IMR-90 (cell line): ENCODE results near the gene R3HDML. TPM values are rescaled to one million over a fixed set of nuclear protein-coding genes. Genes with fewer than 3 reads are reported as not detected.

Experiments
- CEBPB ChIP-seq: IDR thresholded peaks from 2 replicates; pipeline ENCODE4 v1.6.1; 2012; ENCODE audit warnings: low read depth, low read length, improper control_type of control experiment
- ELK1 ChIP-seq: fragments of 150-350 bp; IDR thresholded peaks from 2 replicates; pipeline ENCODE4 v1.6.1; 2016; ENCODE audit warnings: low read depth, mild to moderate bottlenecking, low read length, moderate library complexity, borderline replicate concordance
- NFE2L2 ChIP-seq: fragments of 150-350 bp; IDR thresholded peaks from 2 replicates; pipeline ENCODE4 v1.6.1; 2016; ENCODE audit warnings: low read depth, mild to moderate bottlenecking, low read length
- polyA plus RNA-seq, 3 experiments: library from polyadenylated mRNA; depleted of rRNA; stranded (reverse); fragments of >200 nt; gene quantifications; 2 replicates each; pipeline ENCODE4 v1.2.3, GENCODE V29; 2012; ENCODE audit warnings: low replicate concordance in 1 of 3
- total RNA-seq: library from RNA; depleted of rRNA; stranded (reverse); fragments of >200 nt; gene quantifications from 2 replicates; pipeline ENCODE4 v1.2.3, GENCODE V29; 2012

The R3HDML gene
- total and polyA plus RNA-seq, 2 of the 4 experiments (the other 2 are of a cell fraction) = not detected

GRCh38 chr20:44310664-44311639 is 25.9 kb upstream of the R3HDML start, which contains the start of gene FITM2 (continued):
- TF ChIP-seq ELK1 (no peak), NFE2L2 (no peak), CEBPB (no peak)
